ENCODE results near the gene HOXB9. TPM values are rescaled to one million over a fixed set of nuclear protein-coding genes. Genes with fewer than 3 reads are reported as not detected.
A peak's percentile ranks its signal among the peaks of the same experiment; 100 is the strongest.

The HOXB9 gene
- total RNA-seq, 1 experiment from 2014 or later = 65.9 TPM

DNA sequence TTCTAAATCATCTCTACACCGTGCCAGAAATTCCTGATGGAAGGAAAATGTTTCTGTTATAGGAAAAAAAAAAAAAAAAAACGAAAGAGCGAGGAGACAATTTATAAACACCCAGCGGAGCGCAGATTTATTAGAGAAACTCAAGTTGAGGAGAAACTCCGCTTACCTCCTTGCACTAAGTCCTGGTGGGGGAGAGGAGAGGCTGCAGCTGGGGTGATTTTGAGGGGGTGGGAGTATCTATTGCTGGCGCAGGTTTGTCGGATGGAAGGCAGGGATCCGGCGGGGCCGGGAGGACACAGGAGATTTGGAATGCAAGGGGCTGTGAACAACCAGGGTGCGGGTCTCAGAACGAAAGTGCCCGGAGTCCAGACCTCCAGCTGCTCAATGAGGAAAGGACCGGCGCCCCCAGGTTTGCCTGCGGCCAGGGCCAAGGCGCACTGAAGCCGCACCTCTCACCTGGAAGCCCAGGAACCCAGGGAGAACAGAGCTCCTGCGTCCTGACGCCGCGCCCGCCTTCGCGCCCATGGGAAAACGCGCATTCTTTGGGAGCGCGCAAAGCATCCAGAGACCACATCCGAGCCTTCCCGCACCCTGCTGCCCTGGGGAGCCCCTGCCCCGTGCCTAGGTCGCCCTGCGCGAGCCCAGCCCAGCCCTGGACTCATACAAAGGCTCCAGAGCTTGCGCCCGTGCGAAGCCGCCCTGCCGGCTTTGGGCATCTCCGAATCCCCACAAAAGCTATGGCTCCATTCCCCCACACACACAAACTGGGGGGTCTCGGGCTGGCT is 8.5 kb downstream of the HOXB9 start:
- no peaks in the 10 kb centered on the region for H3K27me3 ChIP-seq (ENCODE audit: control insufficient read depth, insufficient read depth, low read length)
- intact Hi-C loops (cut with micrococcal nuclease; ENCODE audit: unreplicated experiment) (loop anchor here (2.0 to 10.0 kb wide), 3 partner anchors 63 to 593 kb away; no protein-coding TSS in a partner anchor), in situ Hi-C loops (cut with HindIII; ENCODE audit: low pct_unique_long_range_greater_than_20kb, low sequenced_read_pairs) (loop anchor here (5.0 kb wide), 1 partner anchor 60 kb away; no protein-coding TSS in a partner anchor)
- no TSS peak for BruUV-seq (replicated peaks)
- POLR2A ChIA-PET = interaction anchor here (0.7 kb wide), 1 partner anchor 123 kb away, joined by 6 read pairs; no protein-coding TSS in a partner anchor
- TF ChIP-seq TCF7L2 (IDR thresholded peaks at IDR 0.05; ENCODE audit: low read depth, low read length) = peak; percentile 59; the same call in 1 of the 2 replicates
- peak; percentile 80 for TF ChIP-seq POLR2AphosphoS5 (IDR thresholded peaks at IDR 0.05; ENCODE audit: low read depth, low read length)
- TF ChIP-seq, protein P1, sequence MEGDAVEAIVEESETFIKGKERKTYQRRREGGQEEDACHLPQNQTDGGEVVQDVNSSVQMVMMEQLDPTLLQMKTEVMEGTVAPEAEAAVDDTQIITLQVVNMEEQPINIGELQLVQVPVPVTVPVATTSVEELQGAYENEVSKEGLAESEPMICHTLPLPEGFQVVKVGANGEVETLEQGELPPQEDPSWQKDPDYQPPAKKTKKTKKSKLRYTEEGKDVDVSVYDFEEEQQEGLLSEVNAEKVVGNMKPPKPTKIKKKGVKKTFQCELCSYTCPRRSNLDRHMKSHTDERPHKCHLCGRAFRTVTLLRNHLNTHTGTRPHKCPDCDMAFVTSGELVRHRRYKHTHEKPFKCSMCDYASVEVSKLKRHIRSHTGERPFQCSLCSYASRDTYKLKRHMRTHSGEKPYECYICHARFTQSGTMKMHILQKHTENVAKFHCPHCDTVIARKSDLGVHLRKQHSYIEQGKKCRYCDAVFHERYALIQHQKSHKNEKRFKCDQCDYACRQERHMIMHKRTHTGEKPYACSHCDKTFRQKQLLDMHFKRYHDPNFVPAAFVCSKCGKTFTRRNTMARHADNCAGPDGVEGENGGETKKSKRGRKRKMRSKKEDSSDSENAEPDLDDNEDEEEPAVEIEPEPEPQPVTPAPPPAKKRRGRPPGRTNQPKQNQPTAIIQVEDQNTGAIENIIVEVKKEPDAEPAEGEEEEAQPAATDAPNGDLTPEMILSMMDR (IDR thresholded peaks at IDR 0.05) = no peak
- TF ChIP-seq, protein P2, sequence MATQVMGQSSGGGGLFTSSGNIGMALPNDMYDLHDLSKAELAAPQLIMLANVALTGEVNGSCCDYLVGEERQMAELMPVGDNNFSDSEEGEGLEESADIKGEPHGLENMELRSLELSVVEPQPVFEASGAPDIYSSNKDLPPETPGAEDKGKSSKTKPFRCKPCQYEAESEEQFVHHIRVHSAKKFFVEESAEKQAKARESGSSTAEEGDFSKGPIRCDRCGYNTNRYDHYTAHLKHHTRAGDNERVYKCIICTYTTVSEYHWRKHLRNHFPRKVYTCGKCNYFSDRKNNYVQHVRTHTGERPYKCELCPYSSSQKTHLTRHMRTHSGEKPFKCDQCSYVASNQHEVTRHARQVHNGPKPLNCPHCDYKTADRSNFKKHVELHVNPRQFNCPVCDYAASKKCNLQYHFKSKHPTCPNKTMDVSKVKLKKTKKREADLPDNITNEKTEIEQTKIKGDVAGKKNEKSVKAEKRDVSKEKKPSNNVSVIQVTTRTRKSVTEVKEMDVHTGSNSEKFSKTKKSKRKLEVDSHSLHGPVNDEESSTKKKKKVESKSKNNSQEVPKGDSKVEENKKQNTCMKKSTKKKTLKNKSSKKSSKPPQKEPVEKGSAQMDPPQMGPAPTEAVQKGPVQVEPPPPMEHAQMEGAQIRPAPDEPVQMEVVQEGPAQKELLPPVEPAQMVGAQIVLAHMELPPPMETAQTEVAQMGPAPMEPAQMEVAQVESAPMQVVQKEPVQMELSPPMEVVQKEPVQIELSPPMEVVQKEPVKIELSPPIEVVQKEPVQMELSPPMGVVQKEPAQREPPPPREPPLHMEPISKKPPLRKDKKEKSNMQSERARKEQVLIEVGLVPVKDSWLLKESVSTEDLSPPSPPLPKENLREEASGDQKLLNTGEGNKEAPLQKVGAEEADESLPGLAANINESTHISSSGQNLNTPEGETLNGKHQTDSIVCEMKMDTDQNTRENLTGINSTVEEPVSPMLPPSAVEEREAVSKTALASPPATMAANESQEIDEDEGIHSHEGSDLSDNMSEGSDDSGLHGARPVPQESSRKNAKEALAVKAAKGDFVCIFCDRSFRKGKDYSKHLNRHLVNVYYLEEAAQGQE (IDR thresholded peaks at IDR 0.05; ENCODE audit: insufficient read depth in 1 of 2, low read depth in 2 of 2, low read length in 1 of 2) = no peak
- peak; percentile 75; the same call in 1 of the 2 replicates for TF ChIP-seq SIN3A (IDR thresholded peaks at IDR 0.05; ENCODE audit: borderline replicate concordance, insufficient read depth, low read depth, low read length)
- peaks cover 60% of the 10 kb centered on the region for H3K4me1 ChIP-seq (ENCODE audit: control insufficient read depth, insufficient read depth, low read length)
- no peaks in the 10 kb centered on the region for H3K36me3 ChIP-seq (ENCODE audit: control insufficient read depth, insufficient read depth, low read length)
- DNase-seq (ENCODE audit: low read depth, low spot score) (no peak), ATAC-seq (peak; percentile 6; the same call in 1 of the 2 replicates)
- H3K27ac ChIP-seq (ENCODE audit: low read length) = peak overlapping the region; percentile 99
- no peaks in the 10 kb centered on the region for H3K9me3 ChIP-seq (ENCODE audit: control insufficient read depth, insufficient read depth, low read depth, low read length)
- CTCF ChIA-PET = interaction anchor here (0.7 to 1.8 kb wide), 8 partner anchors 13 to 592 kb away, joined by 3 to 10 read pairs (median 6); partner anchors contain the start of gene HOXB6
- peak overlapping the region; percentile 68 to 71 for H3K4me3 ChIP-seq (ENCODE audit: low read depth in 2 of 2, low read length in 2 of 2)

DNA sequence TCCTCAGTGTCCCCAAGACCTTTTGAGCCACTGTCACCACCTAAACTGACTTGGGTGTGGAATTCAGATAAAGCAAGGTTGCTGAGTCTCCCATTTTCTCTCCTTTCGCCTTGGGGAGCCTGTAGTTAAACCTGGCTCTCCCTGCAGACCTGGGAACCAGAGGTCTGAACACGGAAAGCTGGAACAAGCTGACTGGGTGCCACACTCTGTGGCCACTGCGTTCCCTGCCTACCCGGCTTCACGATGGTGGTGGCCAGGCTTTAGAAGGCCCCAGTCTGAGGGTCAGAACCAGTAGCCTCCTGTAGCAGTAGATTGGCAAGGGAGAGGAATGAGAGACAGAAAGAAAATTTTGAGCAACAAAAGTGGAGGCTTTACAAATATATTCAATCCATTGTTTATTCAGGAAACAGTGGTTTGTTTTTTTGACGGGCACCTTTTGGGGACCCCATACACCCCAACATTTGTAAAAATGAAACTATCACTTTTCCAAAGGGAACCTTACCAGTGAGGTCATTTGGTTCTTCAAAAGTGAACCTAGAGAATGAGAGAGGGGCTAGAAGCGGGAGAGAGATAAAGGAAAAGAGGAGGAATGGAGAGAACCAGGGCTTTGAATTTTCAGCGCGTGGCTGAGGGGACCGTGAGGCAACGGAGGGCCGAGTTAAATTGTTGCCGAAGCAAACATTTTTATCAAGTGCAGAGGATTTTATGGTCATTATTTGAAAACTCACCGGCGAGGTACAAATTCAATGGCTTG is 9.3 kb downstream of the HOXB9 start:
- no peaks in the 10 kb centered on the region for H3K9me3 ChIP-seq (ENCODE audit: control insufficient read depth, insufficient read depth, low read depth, low read length)
- no peaks in the 10 kb centered on the region for H3K36me3 ChIP-seq (ENCODE audit: control insufficient read depth, insufficient read depth, low read length)
- peaks cover 52% of the 10 kb centered on the region for H3K4me1 ChIP-seq (ENCODE audit: control insufficient read depth, insufficient read depth, low read length)
- peak overlapping the region; percentile 68 to 71 for H3K4me3 ChIP-seq (ENCODE audit: low read depth in 2 of 2, low read length in 2 of 2)
- in situ Hi-C loops (cut with HindIII; ENCODE audit: low pct_unique_long_range_greater_than_20kb, low sequenced_read_pairs) = loop anchor here (5.0 kb wide), 1 partner anchor 60 kb away; no protein-coding TSS in a partner anchor
- no peaks in the 10 kb centered on the region for H3K27me3 ChIP-seq (ENCODE audit: control insufficient read depth, insufficient read depth, low read length)
- ATAC-seq (peak; percentile 13; the same call in 1 of the 2 replicates), DNase-seq (ENCODE audit: low read depth, low spot score) (no peak)
- TF ChIP-seq, protein P2 (IDR thresholded peaks at IDR 0.05; ENCODE audit: insufficient read depth in 1 of 2, low read depth in 2 of 2, low read length in 1 of 2) = no peak
- no peak for TF ChIP-seq POLR2AphosphoS5 (IDR thresholded peaks at IDR 0.05; ENCODE audit: low read depth, low read length)
- TF ChIP-seq, protein P1 (IDR thresholded peaks at IDR 0.05) = no peak
- TF ChIP-seq SIN3A (IDR thresholded peaks at IDR 0.05; ENCODE audit: borderline replicate concordance, insufficient read depth, low read depth, low read length) = no peak
- no peak for TF ChIP-seq TCF7L2 (IDR thresholded peaks at IDR 0.05; ENCODE audit: low read depth, low read length)
- CTCF ChIA-PET = interaction anchor here (0.6 to 1.5 kb wide), 6 partner anchors 15 to 592 kb away, joined by 3 to 6 read pairs (median 3); no protein-coding TSS in a partner anchor
- no TSS peak for BruUV-seq (replicated peaks)
- intact Hi-C loops (cut with micrococcal nuclease; ENCODE audit: unreplicated experiment) = loop anchor here (5.0 to 10.0 kb wide), 2 partner anchors 355 to 592 kb away; no protein-coding TSS in a partner anchor
- peak overlapping the region; percentile 99 for H3K27ac ChIP-seq (ENCODE audit: low read length)
- POLR2A ChIA-PET = interaction anchor here (0.5 to 1.0 kb wide), 2 partner anchors 8 to 265 kb away, joined by 3 to 7 read pairs; no protein-coding TSS in a partner anchor

Data from Panc1 (cell line).